ENCODE measurements around the gene RABGGTA.
A peak's percentile ranks its signal among the peaks of the same experiment; 100 is the strongest.

The RABGGTA gene

GRCh38 chr14:24310646-24311604, 39.5 kb upstream of the RABGGTA start, which contains the start of gene LTB4R:
LTB4R (plus strand) TSS chr14:24311502; CDS start chr14:24315652, 4,150 bp downstream.
- DNase-seq (peak; percentile 70 to 77 (median 75)), ATAC-seq (replicated peaks) (peak; percentile 77)
- Mint-ChIP-seq H3K27me3 (no peaks in the 10 kb centered on the region), H3K4me1 (ENCODE audit: low read depth in 2 of 2) (peaks cover 65 to 67% of the 10 kb centered on the region in 2 donors), H3K36me3 (ENCODE audit: insufficient read depth) (peaks cover 53% of the 10 kb centered on the region), H3K9me3 (no peaks in the 10 kb centered on the region), H3K27ac (peak within 1 kb of the TSS; percentile 80 to 94), H3K4me3 (peak within 1 kb of the TSS; percentile 81 to 87)

- Mint-ChIP-seq H3K27ac (peak overlapping the region; percentile 80 to 94), H3K27me3 (no peaks in the 10 kb centered on the region), H3K9me3 (no peaks in the 10 kb centered on the region), H3K4me1 (ENCODE audit: low read depth in 2 of 2) (peaks cover 58 to 62% of the 10 kb centered on the region in 2 donors), H3K36me3 (ENCODE audit: insufficient read depth) (peaks cover 51% of the 10 kb centered on the region), H3K4me3 (peak overlapping the region; percentile 81 to 87)
- DNase-seq (no peak), ATAC-seq (replicated peaks) (no peak)
Observed at GRCh38 chr14:24310265-24310645, 38.9 kb upstream of the RABGGTA start.

GRCh38 chr14:24309538-24310264, 38.3 kb upstream of the RABGGTA start, which contains the start of gene LTB4R2:
LTB4R2 (plus strand) TSS chr14:24310140; CDS start chr14:24310665, 525 bp downstream.
- Mint-ChIP-seq H3K4me1 (ENCODE audit: low read depth in 2 of 2) (peaks cover 53 to 60% of the 10 kb centered on the region in 2 donors), H3K27ac (peak within 1 kb of the TSS; percentile 80 to 94), H3K4me3 (peak within 1 kb of the TSS; percentile 81 to 87), H3K9me3 (no peaks in the 10 kb centered on the region), H3K27me3 (no peaks in the 10 kb centered on the region), H3K36me3 (ENCODE audit: insufficient read depth) (peaks cover 56% of the 10 kb centered on the region)
- no peak for ATAC-seq (replicated peaks)
- DNase-seq = no peak

DNA sequence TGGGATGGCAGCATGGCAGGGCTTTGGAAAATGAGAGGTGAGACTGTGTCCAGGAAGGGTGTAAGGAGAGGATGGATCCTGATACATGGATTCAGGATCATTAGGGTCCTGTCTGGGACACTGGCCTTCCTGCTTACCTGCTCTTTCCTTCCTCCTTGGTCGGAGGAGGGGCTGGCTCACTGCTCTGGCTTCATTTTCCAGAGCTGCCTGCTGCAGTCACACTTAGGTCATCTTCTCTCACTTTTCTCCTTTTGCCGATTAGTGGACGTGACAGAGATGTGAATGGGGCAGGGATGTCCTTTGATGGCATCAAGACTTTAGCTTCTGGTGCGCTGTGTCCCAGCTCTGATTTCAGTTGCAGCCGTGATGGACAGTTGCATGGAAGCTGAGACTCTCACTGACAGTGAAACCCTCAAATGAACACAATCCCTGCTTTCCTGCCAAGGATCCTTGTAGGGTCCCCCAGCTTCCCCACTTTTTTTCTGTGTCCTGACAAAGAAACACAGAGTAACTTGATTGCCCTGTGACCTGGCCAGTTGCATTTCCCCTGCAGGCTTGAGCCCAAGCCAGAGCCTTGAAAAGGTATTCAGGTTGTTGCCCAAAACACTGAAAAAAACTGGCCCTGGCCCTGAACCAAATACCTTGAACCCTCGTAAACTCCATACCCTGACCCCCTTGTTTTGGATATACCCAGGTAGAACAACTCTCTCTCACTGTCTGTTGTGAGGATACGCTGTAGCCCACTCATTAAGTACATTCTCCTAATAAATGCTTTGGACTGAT, 37.1 kb upstream of the RABGGTA start:
- DNase-seq = no peak
- peak overlapping the region; percentile 9 to 80 for H3K27ac Mint-ChIP-seq
- no peaks in the 10 kb centered on the region for H3K9me3 Mint-ChIP-seq
- H3K4me1 Mint-ChIP-seq (ENCODE audit: low read depth in 2 of 2) = peaks cover 41 to 52% of the 10 kb centered on the region in 2 donors
- H3K36me3 Mint-ChIP-seq (ENCODE audit: insufficient read depth) = peaks cover 59% of the 10 kb centered on the region
- ATAC-seq (replicated peaks) = no peak
- peak overlapping the region; percentile 9 to 12 for H3K4me3 Mint-ChIP-seq
- H3K27me3 Mint-ChIP-seq = no peaks in the 10 kb centered on the region

- Mint-ChIP-seq H3K4me1 (ENCODE audit: low read depth in 2 of 2) (peaks cover 33 to 44% of the 10 kb centered on the region in 2 donors), H3K27ac (peak within 1 kb of the TSS; percentile 20 to 80), H3K4me3 (peak within 1 kb of the TSS; percentile 9 to 12), H3K9me3 (no peaks in the 10 kb centered on the region), H3K27me3 (no peaks in the 10 kb centered on the region), H3K36me3 (ENCODE audit: insufficient read depth) (peaks cover 59% of the 10 kb centered on the region)
- DNase-seq = peak; percentile 53 to 61 (median 54)
- no peak for ATAC-seq (replicated peaks)
Observed at GRCh38 chr14:24307575-24308341, 36.4 kb upstream of the RABGGTA start, which contains the start of gene CIDEB. CIDEB (minus strand) TSS chr14:24307977; CDS start chr14:24307858, 119 bp downstream.

DNA sequence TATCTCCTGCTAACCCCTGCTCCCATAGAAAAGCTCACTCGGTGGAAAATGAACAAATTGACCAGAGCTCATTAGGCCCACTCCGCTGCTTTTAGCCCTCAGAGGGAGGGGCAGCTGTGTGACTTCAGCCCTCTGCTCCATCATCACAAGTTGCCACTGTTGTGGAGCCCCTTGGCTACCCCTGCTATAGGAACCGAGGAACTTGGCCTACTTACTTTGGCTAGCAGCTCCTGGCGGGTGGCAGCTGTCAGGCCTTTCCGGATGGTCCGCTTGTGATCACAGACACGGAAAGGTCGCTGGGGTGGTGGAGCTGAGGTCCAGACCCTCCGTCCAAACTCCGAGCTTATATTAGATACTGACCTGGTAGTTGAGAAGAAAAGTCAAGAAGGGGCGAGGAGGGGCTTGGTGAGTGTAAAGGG, 35.8 kb upstream of the RABGGTA start:
- peaks cover 29 to 38% of the 10 kb centered on the region in 2 donors for H3K4me1 Mint-ChIP-seq (ENCODE audit: low read depth in 2 of 2)
- peak overlapping the region; percentile 20 to 80 for H3K27ac Mint-ChIP-seq
- no peaks in the 10 kb centered on the region for H3K27me3 Mint-ChIP-seq
- no peak overlapping the region for H3K4me3 Mint-ChIP-seq
- DNase-seq (no peak), ATAC-seq (replicated peaks) (no peak)
- H3K36me3 Mint-ChIP-seq (ENCODE audit: insufficient read depth) = peaks cover 58% of the 10 kb centered on the region
- no peaks in the 10 kb centered on the region for H3K9me3 Mint-ChIP-seq

DNA sequence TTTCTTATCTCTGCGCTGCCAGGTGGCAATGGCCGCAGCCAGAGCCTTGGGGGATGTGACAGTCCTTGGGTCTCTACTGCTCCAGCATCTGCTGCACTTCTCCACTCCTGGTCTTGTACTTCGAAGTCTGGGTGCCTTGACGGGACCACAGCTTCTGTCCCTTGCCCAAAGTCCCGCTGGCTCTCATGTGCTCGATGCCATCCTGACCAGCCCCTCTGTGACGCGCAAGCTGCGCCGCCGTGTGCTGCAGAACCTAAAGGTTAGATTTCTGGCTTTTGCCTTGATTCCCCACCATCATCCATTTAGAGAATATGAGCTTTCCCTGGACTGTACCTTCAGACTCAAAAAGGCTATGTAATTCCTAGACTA, 32.6 kb upstream of the RABGGTA start:
- Mint-ChIP-seq H3K9me3 (no peaks in the 10 kb centered on the region), H3K27me3 (no peaks in the 10 kb centered on the region), H3K4me1 (ENCODE audit: low read depth in 2 of 2) (peaks cover 27 to 40% of the 10 kb centered on the region in 2 donors), H3K4me3 (no peak overlapping the region), H3K36me3 (ENCODE audit: insufficient read depth) (peaks cover 48% of the 10 kb centered on the region), H3K27ac (no peak overlapping the region)
- ATAC-seq (replicated peaks) = no peak
- DNase-seq = no peak

DNA sequence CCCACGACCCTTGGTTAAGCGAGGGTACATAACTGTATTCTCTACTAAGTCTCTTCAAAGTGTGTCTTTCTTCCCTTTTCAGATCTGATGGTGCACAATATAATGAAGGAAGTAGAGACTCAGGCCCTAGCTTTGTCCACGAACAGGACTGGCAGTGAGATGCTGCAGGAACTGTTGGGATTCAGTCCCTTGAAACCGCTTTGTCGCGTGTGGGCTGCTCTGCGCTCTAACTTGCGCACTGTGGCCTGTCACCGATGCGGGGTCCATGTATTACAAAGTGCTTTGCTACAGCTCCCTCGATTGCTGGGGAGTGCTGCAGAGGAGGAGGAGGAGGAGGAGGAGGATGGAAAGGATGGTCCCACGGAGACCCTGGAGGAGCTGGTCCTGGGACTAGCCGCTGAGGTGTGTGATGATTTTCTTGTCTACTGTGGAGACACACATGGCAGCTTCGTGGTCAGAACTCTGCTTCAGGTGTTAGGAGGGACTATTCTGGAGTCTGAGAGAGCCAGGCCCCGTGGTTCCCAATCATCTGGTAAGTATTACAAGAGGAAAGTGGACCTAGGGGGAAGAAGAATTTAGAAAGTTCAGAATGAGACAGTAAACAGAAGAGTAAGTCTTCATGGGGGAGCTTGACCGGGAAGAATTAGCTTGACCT, 29.1 kb upstream of the RABGGTA start:
- no peaks in the 10 kb centered on the region for H3K9me3 Mint-ChIP-seq
- peaks cover 33 to 51% of the 10 kb centered on the region in 2 donors for H3K4me1 Mint-ChIP-seq (ENCODE audit: low read depth in 2 of 2)
- ATAC-seq (replicated peaks) (no peak), DNase-seq (no peak)
- H3K4me3 Mint-ChIP-seq = peak overlapping the region; percentile 89 to 91
- no peaks in the 10 kb centered on the region for H3K27me3 Mint-ChIP-seq
- peak overlapping the region; percentile 91 to 96 for H3K27ac Mint-ChIP-seq
- H3K36me3 Mint-ChIP-seq (ENCODE audit: insufficient read depth) = peaks cover 54% of the 10 kb centered on the region

DNA sequence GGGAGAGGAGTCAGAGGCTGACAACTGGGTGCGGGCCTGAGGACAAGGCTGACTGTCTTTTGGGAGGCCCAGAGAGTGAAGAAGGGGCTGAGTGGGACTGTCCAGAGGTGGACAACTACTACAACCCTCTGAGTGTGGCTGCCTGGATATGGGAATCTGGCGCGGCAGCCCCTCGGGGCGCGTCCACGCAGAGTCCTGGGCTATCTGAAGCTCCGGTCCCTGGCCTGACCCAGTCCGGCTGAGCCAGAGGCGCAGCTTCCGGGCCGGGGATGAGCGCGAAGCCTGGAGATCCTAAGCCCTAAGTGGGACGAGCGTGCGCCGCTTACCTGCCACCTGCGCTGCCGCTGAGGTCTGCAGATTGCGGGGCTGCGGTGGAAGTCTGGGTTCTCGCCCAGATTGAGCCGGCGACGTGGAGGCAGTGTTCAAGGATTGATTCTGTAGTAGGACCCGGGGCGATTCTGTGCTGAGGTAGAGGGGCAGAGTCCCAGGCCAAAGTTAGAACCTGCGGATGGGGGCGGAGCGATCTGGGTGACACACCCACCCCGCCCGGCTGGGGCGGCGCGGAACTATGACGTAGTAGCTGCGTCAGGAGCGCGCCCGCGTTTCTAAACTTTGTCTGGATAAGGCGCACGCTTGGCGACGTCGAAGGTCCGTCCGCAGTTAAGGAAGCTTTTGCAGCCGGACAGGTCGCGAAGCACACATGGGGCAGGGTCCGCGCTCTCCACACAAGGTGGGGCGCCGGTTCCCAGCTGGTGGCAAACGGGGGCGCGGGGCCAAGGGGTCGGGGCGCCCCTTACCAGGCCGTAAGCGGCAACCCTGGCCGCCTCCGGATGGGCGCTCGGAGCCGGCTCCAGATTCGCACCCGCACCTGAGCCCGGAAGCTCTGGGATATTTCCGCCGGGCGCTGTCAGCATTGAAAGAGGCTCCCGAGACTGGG, 28.1 kb upstream of the RABGGTA start, which contains the start of the genes DHRS1 and NOP9:
Gene DHRS1, minus strand, starts transcription at position 526 of the 937 bp plus-strand sequence. CDS start 674 bp downstream, outside the sequence.
Gene NOP9, plus strand, starts transcription at position 596 of the 937 bp plus-strand sequence. Its CDS starts 105 bp downstream, at position 701.
- Mint-ChIP-seq H3K27ac (peak within 1 kb of the TSS; percentile 91 to 96), H3K4me1 (ENCODE audit: low read depth in 2 of 2) (peaks cover 33 to 51% of the 10 kb centered on the region in 2 donors), H3K4me3 (peak within 1 kb of the TSS; percentile 89 to 91), H3K27me3 (no peaks in the 10 kb centered on the region), H3K36me3 (ENCODE audit: insufficient read depth) (peaks cover 50% of the 10 kb centered on the region), H3K9me3 (no peaks in the 10 kb centered on the region)
- DNase-seq = peak; percentile 93 to 95 (median 93)
- peak; percentile 82 for ATAC-seq (replicated peaks)

- Mint-ChIP-seq H3K27ac (peak overlapping the region; percentile 91 to 96), H3K9me3 (no peaks in the 10 kb centered on the region), H3K4me1 (ENCODE audit: low read depth in 2 of 2) (peaks cover 33 to 48% of the 10 kb centered on the region in 2 donors), H3K36me3 (ENCODE audit: insufficient read depth) (peaks cover 43% of the 10 kb centered on the region), H3K27me3 (no peaks in the 10 kb centered on the region), H3K4me3 (peak overlapping the region; percentile 89 to 91)
- no peak for DNase-seq
- ATAC-seq (replicated peaks) = no peak
Observed at GRCh38 chr14:24298892-24299254, 27.5 kb upstream of the RABGGTA start.

Data from effector memory CD8-positive, alpha-beta T cell (primary cell).